CD14-positive monocyte (primary cell): ENCODE results near the gene CACNB1. TPM values are rescaled to one million over a fixed set of nuclear protein-coding genes. Genes with fewer than 3 reads are reported as not detected.

ENCODE experiments used
- DNase-seq, 3 donors: peaks; one replicate each; pipeline ENCODE4 v3.0.0-alpha.2; 2011 to 2022
- H2AFZ ChIP-seq: 2 replicates; pipeline ENCODE4 v1.6.0; 2012; ENCODE audit warnings: mild to moderate bottlenecking, low read depth, low read length, inconsistent platforms; ENCODE audit not compliant: insufficient read depth, poor library complexity, severe bottlenecking
- H3K27ac ChIP-seq, 2 donors: 1 replicate in 1 of 2; 2 replicates in 1 of 2; pipeline ENCODE4 v1.5.1; 2012 to 2013; ENCODE audit warnings: low read length in 2 of 2, control low read depth in 1 of 2, inconsistent platforms in 1 of 2, low read depth in 1 of 2, mild to moderate bottlenecking in 1 of 2
- H3K27me3 ChIP-seq, 2 donors: one replicate each; pipeline versions ENCODE4 v1.6.0 to v1.6.1; 2011 to 2013; ENCODE audit warnings: low read length in 2 of 2; ENCODE audit not compliant: control insufficient read depth in 2 of 2, insufficient read depth in 2 of 2
- H3K36me3 ChIP-seq, 2 donors: replicated peaks in 1 of 2; 1 replicate in 1 of 2; 2 replicates in 1 of 2; pipeline versions ENCODE4 v1.5.1 to v1.6.1; 2012 to 2013; ENCODE audit warnings: low read length in 2 of 2, control low read depth in 1 of 2, inconsistent platforms in 1 of 2, mild to moderate bottlenecking in 1 of 2; ENCODE audit not compliant: insufficient read depth in 2 of 2, control insufficient read depth in 1 of 2
- H3K4me1 ChIP-seq, 2 donors: 1 replicate in 1 of 2; 2 replicates in 1 of 2; pipeline versions ENCODE4 v1.5.1 to v1.6.1; 2012 to 2013; ENCODE audit warnings: low read length in 2 of 2, control low read depth in 1 of 2, inconsistent platforms in 1 of 2, mild to moderate bottlenecking in 1 of 2, moderate library complexity in 1 of 2; ENCODE audit not compliant: insufficient read depth in 2 of 2, control insufficient read depth in 1 of 2
- H3K4me2 ChIP-seq: replicated peaks from 2 replicates; pipeline ENCODE3; 2012; ENCODE audit warnings: low read length, moderate library complexity, mild to moderate bottlenecking; ENCODE audit not compliant: poor library complexity, severe bottlenecking; ENCODE audit errors: extremely low read depth
- H3K4me3 ChIP-seq, 3 experiments: fragments of 200-600 bp in 1 of 3; sonication (generic) in 1 of 3; replicated peaks in 1 of 3; 1 replicate in 2 of 3; 2 replicates in 1 of 3; pipeline ENCODE4 v1.5.1; 2011 to 2013; ENCODE audit warnings: low read length in 3 of 3, mild to moderate bottlenecking in 3 of 3, control low read depth in 2 of 3, low read depth in 2 of 3, inconsistent platforms in 1 of 3, moderate library complexity in 1 of 3
- H3K79me2 ChIP-seq: 2 replicates; pipeline ENCODE4 v1.6.0; 2012; ENCODE audit warnings: mild to moderate bottlenecking, control low read depth, inconsistent platforms, low read length, moderate library complexity; ENCODE audit not compliant: insufficient read depth
- H3K9ac ChIP-seq: 2 replicates; pipeline ENCODE4 v1.6.0; 2017; ENCODE audit warnings: low read length, mild to moderate bottlenecking; ENCODE audit not compliant: insufficient read depth, poor library complexity, severe bottlenecking
- H3K9me3 ChIP-seq, 2 donors: replicated peaks in 1 of 2; 1 replicate in 1 of 2; 2 replicates in 1 of 2; pipeline versions ENCODE4 v1.5.1 to v1.6.1; 2012 to 2013; ENCODE audit warnings: low read length in 2 of 2, control low read depth in 1 of 2; ENCODE audit not compliant: control insufficient read depth in 1 of 2, insufficient read depth in 1 of 2
- H4K20me1 ChIP-seq: 2 replicates; pipeline ENCODE4 v1.6.0; 2012; ENCODE audit warnings: mild to moderate bottlenecking, low read length, control low read depth, moderate library complexity; ENCODE audit not compliant: insufficient read depth
- H3K27ac Mint-ChIP-seq, 7 donors: one replicate each; pipeline ENCODE4 v1.8.0; 2020; ENCODE audit warnings: mild to moderate bottlenecking in 7 of 7, mixed read lengths in 7 of 7, moderate library complexity in 6 of 7, inconsistent platforms in 2 of 7
- H3K27me3 Mint-ChIP-seq, 3 donors: one replicate each; pipeline ENCODE4 v1.8.0; 2021 to 2022; ENCODE audit warnings: low read depth in 3 of 3, mild to moderate bottlenecking in 3 of 3, mixed read lengths in 3 of 3, moderate library complexity in 3 of 3, inconsistent platforms in 1 of 3
- H3K36me3 Mint-ChIP-seq, 2 donors: one replicate each; pipeline ENCODE4 v1.8.0; 2020; ENCODE audit warnings: mixed read lengths in 2 of 2, inconsistent platforms in 1 of 2, mild to moderate bottlenecking in 1 of 2
- H3K4me1 Mint-ChIP-seq: one replicate; pipeline ENCODE4 v1.8.0; 2020; ENCODE audit warnings: mild to moderate bottlenecking, mixed read lengths
- H3K4me3 Mint-ChIP-seq, 2 donors: one replicate each; pipeline ENCODE4 v1.8.0; 2020; ENCODE audit warnings: mild to moderate bottlenecking in 2 of 2, mixed read lengths in 2 of 2, moderate library complexity in 1 of 2
- H3K9me3 Mint-ChIP-seq, 7 donors: one replicate each; pipeline ENCODE4 v1.8.0; 2020 to 2022; ENCODE audit warnings: mixed read lengths in 7 of 7, mild to moderate bottlenecking in 6 of 7, moderate library complexity in 6 of 7, inconsistent platforms in 2 of 7
- WGBS: methylation state at CpG from one replicate; pipeline ENCODE4 v1.1.5; 2013; ENCODE audit warnings: missing lambda C conversion rate; ENCODE audit not compliant: insufficient coverage; 5-methylcytosine and 5-hydroxymethylcytosine counted together
- intact Hi-C, 2 donors: fragments of 100-400 bp; cut with micrococcal nuclease; formaldehyde crosslinking; loops; one replicate each; pipeline versions ENCODE4 v1.15.0 to v1.15.1; 2023
- polyA plus RNA-seq, 3 donors: library from polyadenylated mRNA; depleted of rRNA in 1 of 3; unstranded in 2 of 3; stranded (reverse) in 1 of 3; fragments of 300-500 nt in 2 of 3; fragments of >200 nt in 1 of 3; fragmentation: Illumina TruSeq in 2 of 3; gene quantifications; 1 replicate in 2 of 3; 2 replicates in 1 of 3; pipeline ENCODE4 v1.2.3, GENCODE V29; 2012 to 2021
- TF ChIP-seq, protein P1 (sequence below): fragments of 200-600 bp; IDR thresholded peaks from one replicate; pipeline ENCODE4 v1.8.0; 2022; ENCODE audit warnings: antibody characterized with exemption, mild to moderate bottlenecking

Gene CACNB1
- polyA plus RNA-seq, 3 donors: 0.13 to 22.1 (median 0.31) TPM

DNA sequence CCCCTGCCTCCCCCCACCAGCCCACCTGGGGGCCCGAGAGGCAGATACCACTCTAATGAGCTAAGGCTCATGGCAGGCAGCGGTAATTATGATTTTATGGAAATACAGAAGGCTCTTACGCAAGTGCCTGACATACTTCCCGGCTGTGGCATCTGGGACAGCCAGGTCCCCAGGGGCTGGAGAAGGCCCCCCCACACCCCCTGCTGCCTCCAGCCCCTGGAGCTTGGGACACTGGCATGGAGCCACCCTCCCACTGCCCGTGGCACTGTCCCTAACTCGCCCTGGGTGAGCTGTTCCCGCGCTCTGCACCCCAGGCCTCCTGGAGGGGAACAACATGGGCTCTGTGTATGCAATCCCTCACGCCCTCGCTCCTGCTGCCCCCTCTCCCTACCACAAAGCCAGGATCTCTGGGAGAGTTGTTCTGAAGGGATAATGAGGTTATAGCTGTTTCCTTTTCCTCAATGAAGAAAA, 33.7 kb upstream of the CACNB1 start:
- WGBS: 34% methylated on average over 2 of the region's 10 CpGs
- Histone ChIP-seq H3K9me3 (no peaks in the 10 kb centered on the region), H3K27ac (no peak overlapping the region), H2AFZ (peak overlapping the region; percentile 38), H3K9ac (no peak overlapping the region), H3K79me2 (no peaks in the 10 kb centered on the region), H3K4me3 (no peak overlapping the region), H4K20me1 (no peaks in the 10 kb centered on the region), H3K4me2 (no peak overlapping the region), H3K36me3 (no peaks in the 10 kb centered on the region), H3K4me1 (peaks cover 12 to 13% of the 10 kb centered on the region in 2 donors), H3K27me3 (peaks cover 9 to 38% of the 10 kb centered on the region in 2 donors)
- intact Hi-C loops: loop anchor here (5.0 to 10.0 kb wide), 4 partner anchors 66 to 236 kb away; partner anchors contain the start of gene ARL5C (in 1 of the 2)
- Mint-ChIP-seq H3K36me3 (no peaks in the 10 kb centered on the region), H3K4me3 (no peak overlapping the region), H3K9me3 (peaks cover 0 to 9% (median 1%) of the 10 kb centered on the region in 7 donors), H3K4me1 (peaks cover 22% of the 10 kb centered on the region), H3K27ac (no peak overlapping the region), H3K27me3 (peaks cover 30 to 56% (median 40%) of the 10 kb centered on the region in 3 donors)
- TF ChIP-seq, protein P1, sequence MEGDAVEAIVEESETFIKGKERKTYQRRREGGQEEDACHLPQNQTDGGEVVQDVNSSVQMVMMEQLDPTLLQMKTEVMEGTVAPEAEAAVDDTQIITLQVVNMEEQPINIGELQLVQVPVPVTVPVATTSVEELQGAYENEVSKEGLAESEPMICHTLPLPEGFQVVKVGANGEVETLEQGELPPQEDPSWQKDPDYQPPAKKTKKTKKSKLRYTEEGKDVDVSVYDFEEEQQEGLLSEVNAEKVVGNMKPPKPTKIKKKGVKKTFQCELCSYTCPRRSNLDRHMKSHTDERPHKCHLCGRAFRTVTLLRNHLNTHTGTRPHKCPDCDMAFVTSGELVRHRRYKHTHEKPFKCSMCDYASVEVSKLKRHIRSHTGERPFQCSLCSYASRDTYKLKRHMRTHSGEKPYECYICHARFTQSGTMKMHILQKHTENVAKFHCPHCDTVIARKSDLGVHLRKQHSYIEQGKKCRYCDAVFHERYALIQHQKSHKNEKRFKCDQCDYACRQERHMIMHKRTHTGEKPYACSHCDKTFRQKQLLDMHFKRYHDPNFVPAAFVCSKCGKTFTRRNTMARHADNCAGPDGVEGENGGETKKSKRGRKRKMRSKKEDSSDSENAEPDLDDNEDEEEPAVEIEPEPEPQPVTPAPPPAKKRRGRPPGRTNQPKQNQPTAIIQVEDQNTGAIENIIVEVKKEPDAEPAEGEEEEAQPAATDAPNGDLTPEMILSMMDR: no peak
- DNase-seq: no peak

DNA sequence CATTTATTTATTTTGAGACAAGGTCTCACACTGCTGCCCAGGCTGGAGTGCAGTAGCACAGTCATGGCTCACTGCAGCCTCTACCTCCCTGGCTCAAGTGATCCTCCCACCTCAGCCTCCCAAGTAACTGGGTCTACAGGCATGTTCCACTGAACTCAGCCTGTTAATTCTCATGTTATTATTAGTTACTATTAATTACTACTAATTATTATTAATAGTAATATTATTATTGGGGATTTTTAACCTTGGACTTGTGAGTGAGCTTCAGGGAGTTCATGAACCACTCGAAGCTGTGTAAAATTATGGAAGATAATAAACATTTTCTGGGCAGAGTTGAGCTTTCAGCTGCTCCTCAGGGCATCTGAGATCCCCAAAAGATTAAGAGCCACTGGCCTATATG, 32.9 kb upstream of the CACNB1 start:
- H3K27ac Mint-ChIP-seq: no peak overlapping the region

More for the DNA sequence above, 32.9 kb upstream of the CACNB1 start:
- no peak overlapping the region for H3K27ac ChIP-seq
- H3K27me3 Mint-ChIP-seq: peaks cover 34 to 63% (median 44%) of the 10 kb centered on the region in 3 donors
- H3K36me3 Mint-ChIP-seq: peaks cover 3% of the 10 kb centered on the region in 2 donors
- H3K4me3 Mint-ChIP-seq: no peak overlapping the region
- H3K4me1 ChIP-seq: peaks cover 19% of the 10 kb centered on the region in 2 donors
- intact Hi-C loops: loop anchor here (5.0 to 10.0 kb wide), 4 partner anchors 66 to 236 kb away; partner anchors contain the start of gene ARL5C (in 1 of the 2)
- H3K9me3 Mint-ChIP-seq: peaks cover 0 to 11% (median 4%) of the 10 kb centered on the region in 7 donors
- H3K4me3 ChIP-seq: no peak overlapping the region
- H3K9ac ChIP-seq: no peak overlapping the region
- H3K4me2 ChIP-seq: no peak overlapping the region
- no peaks in the 10 kb centered on the region for H3K9me3 ChIP-seq
- H4K20me1 ChIP-seq: no peaks in the 10 kb centered on the region
- no peaks in the 10 kb centered on the region for H3K36me3 ChIP-seq
- peaks cover 15 to 45% of the 10 kb centered on the region in 2 donors for H3K27me3 ChIP-seq
- H3K79me2 ChIP-seq: no peaks in the 10 kb centered on the region
- TF ChIP-seq, protein P1: no peak
- peaks cover 22% of the 10 kb centered on the region for H3K4me1 Mint-ChIP-seq
- DNase-seq: no peak
- no peak overlapping the region for H2AFZ ChIP-seq
- 100% methylated on average over 1 of the region's 1 CpG for WGBS
